Measurements from ENCODE around the gene KAT8.

KAT8 gene

GRCh38 chr16:31108035-31108793 lies 9.2 kb upstream of the KAT8 start, which contains the start of gene BCKDK:
TSS of gene BCKDK (plus strand) at chr16:31108386. CDS start at chr16:31109224, 838 bp downstream.
- DNase-seq (ENCODE audit: insufficient read length, low spot score): peak; percentile 92
- TF ChIP-seq POLR2A (IDR thresholded peaks at IDR 0.05; ENCODE audit: low read depth, low read length): peak; percentile 69
- FAIRE-seq: no peak

- no peak for TF ChIP-seq POLR2A (IDR thresholded peaks at IDR 0.05; ENCODE audit: low read depth, low read length)
- FAIRE-seq: no peak
- DNase-seq (ENCODE audit: insufficient read length, low spot score): no peak
These were observed 8.5 kb upstream of the KAT8 start for GRCh38 chr16:31108794-31109558.

GRCh38 chr16:31109622-31110021 lies 7.8 kb upstream of the KAT8 start:
- FAIRE-seq: no peak
- DNase-seq (ENCODE audit: insufficient read length, low spot score): no peak
- TF ChIP-seq POLR2A (IDR thresholded peaks at IDR 0.05; ENCODE audit: low read depth, low read length): no peak

GRCh38 chr16:31110106-31111034 lies 7.1 kb upstream of the KAT8 start:
- FAIRE-seq: no peak
- DNase-seq (ENCODE audit: insufficient read length, low spot score): no peak
- no peak for TF ChIP-seq POLR2A (IDR thresholded peaks at IDR 0.05; ENCODE audit: low read depth, low read length)

GRCh38 chr16:31111881-31112466 lies 5.5 kb upstream of the KAT8 start:
- no peak for TF ChIP-seq POLR2A (IDR thresholded peaks at IDR 0.05; ENCODE audit: low read depth, low read length)
- DNase-seq (ENCODE audit: insufficient read length, low spot score) (no peak), FAIRE-seq (no peak)

GRCh38 chr16:31112711-31113110 lies 4.8 kb upstream of the KAT8 start:
- FAIRE-seq (no peak), DNase-seq (ENCODE audit: insufficient read length, low spot score) (no peak)
- no peak for TF ChIP-seq POLR2A (IDR thresholded peaks at IDR 0.05; ENCODE audit: low read depth, low read length)

- no peak for FAIRE-seq
- no peak for TF ChIP-seq POLR2A (IDR thresholded peaks at IDR 0.05; ENCODE audit: low read depth, low read length)
- no peak for DNase-seq (ENCODE audit: insufficient read length, low spot score)
These were observed 4.0 kb upstream of the KAT8 start for GRCh38 chr16:31113121-31114120.

GRCh38 chr16:31114468-31114867 lies 3.0 kb upstream of the KAT8 start:
- FAIRE-seq: no peak
- no peak for TF ChIP-seq POLR2A (IDR thresholded peaks at IDR 0.05; ENCODE audit: low read depth, low read length)
- DNase-seq (ENCODE audit: insufficient read length, low spot score): no peak

GRCh38 chr16:31118223-31119155 lies 1.0 kb downstream of the KAT8 start:
- DNase-seq (ENCODE audit: insufficient read length, low spot score) (no peak), FAIRE-seq (no peak)

GRCh38 chr16:31120129-31120528 lies 2.7 kb downstream of the KAT8 start:
- no peak for TF ChIP-seq POLR2A (IDR thresholded peaks at IDR 0.05; ENCODE audit: low read depth, low read length)
- FAIRE-seq: no peak
- no peak for DNase-seq (ENCODE audit: insufficient read length, low spot score)

More at GRCh38 chr16:31118223-31119155, 1.0 kb downstream of the KAT8 start:
- no peak for TF ChIP-seq POLR2A (IDR thresholded peaks at IDR 0.05; ENCODE audit: low read depth, low read length)

- no peak for DNase-seq (ENCODE audit: insufficient read length, low spot score)
- TF ChIP-seq POLR2A (IDR thresholded peaks at IDR 0.05; ENCODE audit: low read depth, low read length): no peak
- no peak for FAIRE-seq
These were observed 8.4 kb downstream of the KAT8 start for GRCh38 chr16:31125844-31126243.

Measured in H54 (cell line).